Stimulated activated CD4-positive, alpha-beta T cell treated with anti-CD3 and anti-CD28 coated beads, Interleukin-2, amount 100 ng/mL, for 48 hours (primary cell): Measurements from ENCODE around the gene KIAA1328.
"Not testable (repeated sequence)": the region's sequence is repeated elsewhere in the genome, so short reads cannot be mapped to it uniquely, and the experiment has no call there.

Experiments
- DNase-seq, 2 donors: peaks; one replicate each; pipeline ENCODE4 v3.0.0-alpha.2; 2020

KIAA1328 gene

DNA sequence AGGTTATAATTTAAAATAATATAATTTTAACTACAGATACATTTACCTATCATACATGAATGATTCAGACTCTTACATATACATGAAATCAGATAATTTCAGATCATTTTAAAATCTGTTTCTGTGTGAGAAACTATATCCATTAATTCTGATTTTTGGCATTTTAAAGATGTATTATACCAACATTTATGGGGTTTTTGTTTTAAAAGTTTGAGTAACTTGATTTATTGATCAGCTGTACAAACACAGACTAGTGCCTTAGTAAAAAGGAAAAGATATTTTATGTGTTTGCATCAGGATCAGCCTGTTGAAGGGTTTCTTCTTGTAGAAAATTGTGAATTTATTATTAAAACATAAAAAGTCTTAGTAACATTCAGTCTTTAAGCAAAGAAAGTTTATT lies 59.9 kb downstream of the KIAA1328 start:
- DNase-seq = no peak

DNA sequence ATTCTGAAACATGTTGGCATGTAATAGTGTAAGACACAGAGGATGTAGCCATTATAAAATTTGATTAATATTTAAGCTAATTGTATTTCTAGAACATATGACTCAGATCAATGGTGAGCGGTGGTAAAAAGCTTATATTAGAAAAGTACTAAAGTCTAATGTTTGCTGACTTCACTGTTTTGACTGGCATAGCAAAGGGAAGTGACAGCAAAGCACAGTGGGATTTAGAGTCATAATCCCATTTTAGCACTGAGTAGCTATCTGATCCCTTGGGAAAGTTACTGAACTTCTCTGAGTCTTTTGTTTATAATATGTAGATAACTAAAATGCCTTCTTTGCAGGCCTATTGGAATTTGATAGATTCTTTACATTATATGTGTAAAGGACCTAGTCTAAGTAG lies 60.4 kb downstream of the KIAA1328 start:
- DNase-seq = no peak

DNA sequence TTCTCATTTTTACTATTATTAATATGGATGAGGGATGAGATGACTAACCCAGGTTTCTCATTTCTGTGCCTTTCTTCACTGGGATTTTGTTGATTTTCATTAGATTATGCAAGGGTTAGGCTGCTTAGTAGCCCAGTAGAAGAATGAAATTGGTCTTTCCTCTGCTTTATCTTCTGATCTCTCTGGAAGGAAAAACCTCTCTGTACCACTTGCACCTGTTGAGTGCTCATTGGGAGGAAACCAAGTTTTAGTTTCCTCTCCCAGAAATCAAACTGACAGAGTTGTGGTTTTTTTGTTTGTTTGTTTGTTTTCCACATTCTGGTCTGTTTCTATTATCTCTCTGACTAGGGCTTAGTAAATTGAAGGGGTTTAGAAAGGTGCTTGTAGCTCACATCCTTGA lies 60.8 kb downstream of the KIAA1328 start:
- DNase-seq = no peak

DNA sequence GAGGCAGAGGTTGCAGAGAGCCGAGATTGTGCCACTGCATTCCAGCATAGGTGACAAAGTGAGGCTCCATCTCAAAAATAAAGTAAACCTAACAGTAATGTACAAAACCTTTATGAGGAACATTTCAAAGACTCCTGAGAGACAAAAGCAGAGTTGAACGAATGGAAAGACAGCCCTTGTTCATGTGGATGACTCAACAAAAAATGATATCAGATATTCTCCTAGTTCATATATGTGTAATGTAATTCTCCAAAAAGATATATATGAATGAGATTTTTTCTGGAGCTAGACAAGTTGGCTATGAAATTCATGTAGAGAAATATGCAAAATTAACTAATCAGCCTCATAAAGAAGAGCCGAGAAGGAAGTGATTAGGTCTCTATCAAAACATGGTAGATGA lies 61.7 kb downstream of the KIAA1328 start:
- no peak for DNase-seq

DNA sequence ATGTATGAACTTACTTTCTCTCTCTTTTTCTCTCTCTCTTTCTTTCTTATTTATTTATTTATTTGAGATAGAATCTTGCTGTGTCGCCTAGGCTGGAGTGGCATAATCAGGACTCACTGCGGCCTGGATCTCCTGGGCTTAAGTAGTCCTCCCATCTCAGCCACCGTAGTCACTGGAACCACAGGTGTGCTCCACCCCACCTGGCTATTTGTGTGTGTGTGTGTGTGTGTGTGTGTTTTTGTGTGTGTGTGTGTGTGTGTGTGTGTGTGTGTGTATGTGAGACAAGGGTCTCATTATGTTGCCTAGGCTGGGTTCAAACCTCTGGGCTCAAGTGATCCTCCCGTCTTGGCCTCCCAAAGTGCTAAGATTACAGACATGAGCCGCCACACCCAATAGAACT lies 64.3 kb downstream of the KIAA1328 start:
- DNase-seq = no peak

DNA sequence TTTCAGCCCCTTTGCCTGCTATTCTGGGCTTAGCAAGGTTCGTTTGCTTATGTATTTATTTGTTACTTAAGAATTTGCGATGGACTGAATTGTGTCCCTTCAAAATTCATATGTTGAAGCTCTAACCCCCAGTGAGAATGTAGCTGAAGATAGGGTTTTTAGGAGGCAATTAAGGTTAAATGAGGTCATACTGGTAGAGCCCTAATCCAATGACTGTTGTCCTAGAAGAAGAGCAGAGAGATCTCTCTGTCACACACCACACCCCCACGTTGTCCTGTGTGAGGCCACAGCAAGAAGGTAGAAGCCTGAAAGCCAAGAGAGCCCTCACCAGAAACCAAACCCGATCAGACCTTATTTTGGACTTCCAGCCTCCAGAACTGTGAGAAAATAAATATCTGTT lies 66.7 kb downstream of the KIAA1328 start:
- no peak for DNase-seq

DNA sequence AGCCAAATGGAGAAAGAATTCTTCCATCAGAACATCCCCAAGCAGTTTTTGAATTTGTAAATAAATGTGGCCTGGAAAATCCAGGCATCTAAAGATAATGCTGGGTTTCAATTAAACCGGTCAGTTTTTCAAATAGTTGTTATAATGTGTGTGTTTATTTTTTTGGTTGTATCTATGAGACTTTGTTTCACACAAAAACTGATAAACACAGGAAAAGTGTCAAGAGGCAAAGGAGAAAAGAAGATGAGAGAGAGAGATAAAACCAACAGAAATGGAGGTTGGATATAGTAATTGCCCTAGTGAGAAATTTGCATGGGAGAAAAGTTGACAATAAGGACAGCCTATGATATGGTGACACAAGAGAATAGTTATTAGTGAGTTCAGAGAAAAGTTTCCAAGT lies 68.3 kb downstream of the KIAA1328 start:
- DNase-seq = no peak

DNA sequence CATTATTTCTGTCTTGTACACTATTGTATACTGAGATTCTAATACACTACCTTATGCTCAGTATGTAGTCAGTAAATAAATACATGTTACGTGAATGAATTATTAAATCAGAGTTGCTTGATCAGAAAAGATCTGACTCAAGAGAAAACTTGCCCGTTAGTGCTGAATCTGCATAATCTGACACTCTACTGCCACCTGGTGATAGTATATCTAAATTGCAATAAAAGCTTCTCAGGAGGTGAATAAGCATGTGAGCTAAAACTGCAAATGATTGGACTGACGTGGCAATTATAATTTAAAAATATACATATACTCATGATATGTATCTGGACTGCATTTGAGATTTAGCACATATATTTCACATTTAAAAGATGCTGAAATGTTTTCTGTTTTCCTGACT lies 70.4 kb downstream of the KIAA1328 start:
- DNase-seq = no peak

DNA sequence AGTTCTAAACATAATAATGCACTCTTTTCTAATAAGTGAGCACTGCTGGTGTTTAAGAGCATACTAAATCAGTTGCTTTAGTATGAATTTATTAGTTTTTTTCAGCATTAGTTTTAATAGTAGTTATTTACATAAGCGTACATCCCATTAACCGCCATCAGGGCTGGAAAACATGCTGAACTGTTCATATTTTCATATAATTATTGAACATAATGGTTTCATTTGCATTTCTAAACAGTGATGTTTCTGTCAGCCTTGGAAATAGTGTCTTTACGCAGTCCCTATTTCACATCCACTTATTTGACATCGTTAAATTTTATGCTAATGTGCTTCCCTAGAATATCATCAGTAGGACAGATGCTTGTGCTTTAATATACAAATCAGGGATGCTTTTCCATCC lies 71.5 kb downstream of the KIAA1328 start:
- no peak for DNase-seq

DNA sequence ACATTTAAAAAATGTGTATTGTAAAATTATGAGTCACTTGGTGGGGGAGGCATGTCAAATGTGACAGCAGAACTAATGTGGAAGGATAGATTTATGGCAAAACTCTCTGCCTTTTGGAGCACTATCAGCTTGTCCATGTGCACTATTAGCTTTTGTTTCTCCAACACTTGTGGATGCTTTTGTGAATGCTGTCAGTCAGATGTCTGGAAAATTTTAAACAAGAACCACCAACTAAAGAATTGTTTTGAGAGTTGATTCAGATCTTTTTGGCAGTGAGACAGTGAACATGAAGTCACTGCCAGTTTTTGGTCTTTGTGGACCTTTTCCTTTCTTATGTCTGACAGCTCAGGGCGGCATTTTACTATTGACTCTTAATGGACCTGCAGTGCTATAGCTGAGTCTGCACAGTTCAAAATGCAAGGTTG lies 72.4 kb downstream of the KIAA1328 start:
- no peak for DNase-seq

DNA sequence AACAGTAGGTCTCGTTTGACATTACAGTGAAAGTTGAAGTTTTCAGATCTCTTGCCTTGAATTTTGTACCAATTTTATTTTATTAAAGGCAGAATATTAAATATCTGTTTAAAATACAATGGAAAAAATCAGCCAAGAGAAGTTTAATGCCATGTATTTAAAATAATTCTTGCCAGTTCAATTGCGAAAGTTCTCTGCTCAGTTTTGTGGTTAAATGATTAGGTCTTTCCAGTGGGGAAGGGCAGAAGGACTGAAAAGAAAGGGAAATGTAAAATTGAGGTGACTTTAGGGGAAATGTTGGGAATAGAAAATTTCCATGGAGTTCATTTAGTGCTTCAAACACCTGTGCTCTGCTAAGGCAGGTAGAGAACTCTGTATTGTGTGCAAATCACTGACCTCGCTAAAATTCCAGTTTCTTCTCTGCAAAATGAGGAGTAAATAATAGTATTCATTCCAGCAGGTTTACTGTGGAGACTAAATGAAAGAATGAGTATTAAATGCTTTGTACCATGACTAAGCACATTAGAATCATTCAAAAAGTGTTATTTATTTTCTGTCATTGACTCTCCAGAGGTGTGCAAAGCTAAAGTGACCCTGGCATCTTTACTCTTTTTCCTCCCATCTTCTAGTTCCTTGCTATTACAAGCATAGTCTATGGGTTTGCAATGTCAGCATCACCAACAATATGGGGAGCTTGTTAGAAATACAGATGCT lies 74.4 kb downstream of the KIAA1328 start:
- DNase-seq = no peak

DNA sequence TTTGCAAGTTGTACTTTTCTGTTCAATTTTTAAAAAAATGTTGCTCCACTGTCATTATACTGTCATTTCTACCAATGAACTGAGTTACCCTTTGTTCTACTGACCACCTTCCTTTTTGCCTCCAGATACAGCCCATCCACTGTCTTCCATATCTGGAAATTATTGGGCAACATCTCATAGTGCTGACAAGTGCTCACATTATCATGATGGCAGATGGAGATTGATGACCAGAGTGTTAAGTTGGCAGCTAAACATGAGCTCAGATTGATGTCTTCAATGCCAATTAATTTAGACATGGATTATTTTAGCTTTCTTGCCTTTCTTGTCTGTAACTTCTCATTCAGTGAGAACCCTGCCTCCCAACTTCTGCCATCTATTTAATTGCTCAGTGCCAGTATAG lies 76.6 kb downstream of the KIAA1328 start:
- DNase-seq = no peak

DNA sequence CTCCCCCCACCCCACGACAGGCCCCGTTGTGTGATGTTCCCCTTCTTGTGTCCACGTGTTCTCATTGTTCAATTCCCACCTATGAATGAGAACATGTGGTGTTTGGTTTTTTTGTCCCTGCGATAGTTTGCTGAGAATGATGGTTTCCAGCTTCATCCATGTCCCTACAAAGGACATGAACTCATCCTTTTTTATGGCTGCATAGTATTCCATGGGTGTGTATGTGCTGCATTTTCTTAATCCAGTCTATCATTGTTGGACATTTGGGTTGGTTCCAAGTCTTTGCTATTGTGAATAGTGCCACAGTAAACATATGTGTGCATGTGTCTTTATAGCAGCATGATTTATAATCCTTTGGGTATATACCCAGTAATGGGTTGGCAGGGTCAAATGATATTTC lies 80.4 kb downstream of the KIAA1328 start:
- DNase-seq = not testable (repeated sequence)

DNA sequence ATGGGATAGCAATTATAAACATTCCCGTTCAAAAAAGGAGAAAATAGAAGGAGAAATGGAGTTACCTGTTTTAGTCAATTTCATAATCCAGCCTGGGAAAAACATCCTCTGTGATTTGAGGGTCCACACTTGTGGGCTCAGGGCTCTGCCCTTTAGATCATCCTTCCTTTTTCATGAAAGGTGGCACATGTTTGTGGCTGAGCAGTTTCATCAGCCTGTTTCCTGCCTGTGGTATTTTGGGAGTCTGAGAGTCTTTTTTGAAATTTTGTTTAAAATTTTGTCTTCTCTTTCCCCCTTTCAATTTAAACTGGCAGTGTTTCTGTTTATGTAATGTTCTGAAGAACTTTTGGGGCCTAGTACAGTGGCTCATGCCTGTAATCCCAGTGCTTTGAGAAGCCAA lies 84.0 kb downstream of the KIAA1328 start:
- DNase-seq = no peak

DNA sequence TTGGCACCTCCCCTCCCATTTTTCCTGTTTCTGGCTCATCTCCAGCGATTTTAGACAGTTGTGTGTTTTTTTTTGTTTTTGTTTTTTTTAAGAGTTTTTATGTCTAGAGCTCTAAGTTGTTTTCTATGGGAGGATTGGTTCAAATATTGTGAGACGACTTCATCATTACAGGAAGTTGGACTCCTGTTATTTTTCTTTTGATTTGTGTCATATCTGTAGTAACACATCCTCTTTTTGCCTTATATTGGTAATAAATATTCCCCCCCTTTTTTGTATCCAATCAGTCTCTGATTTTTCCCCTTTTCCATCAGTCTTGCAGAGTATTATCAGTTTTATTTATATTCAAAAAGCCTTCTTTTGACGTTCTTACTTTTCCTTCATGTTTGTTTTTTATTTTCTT lies 89.0 kb downstream of the KIAA1328 start:
- no peak for DNase-seq

DNA sequence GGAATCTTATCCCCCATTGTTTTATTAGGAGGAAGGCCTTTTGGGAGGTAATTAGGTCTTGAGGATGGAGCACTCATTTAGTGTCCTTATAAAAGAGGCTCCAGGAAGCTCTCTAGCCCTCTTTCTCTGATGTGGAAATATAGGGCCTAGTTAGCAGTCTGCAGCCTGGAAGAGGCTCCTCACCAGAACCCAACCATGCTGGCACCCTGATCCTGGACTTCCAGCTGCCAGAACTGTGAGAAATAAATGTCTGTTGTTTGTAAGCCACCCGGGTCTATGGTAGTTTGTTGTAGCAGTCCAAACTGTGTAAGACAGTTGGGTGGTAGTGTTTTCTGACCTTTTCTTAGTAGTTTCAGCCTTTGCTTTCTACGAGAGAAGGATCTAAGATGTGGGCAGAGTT lies 100.7 kb downstream of the KIAA1328 start:
- DNase-seq = no peak

DNA sequence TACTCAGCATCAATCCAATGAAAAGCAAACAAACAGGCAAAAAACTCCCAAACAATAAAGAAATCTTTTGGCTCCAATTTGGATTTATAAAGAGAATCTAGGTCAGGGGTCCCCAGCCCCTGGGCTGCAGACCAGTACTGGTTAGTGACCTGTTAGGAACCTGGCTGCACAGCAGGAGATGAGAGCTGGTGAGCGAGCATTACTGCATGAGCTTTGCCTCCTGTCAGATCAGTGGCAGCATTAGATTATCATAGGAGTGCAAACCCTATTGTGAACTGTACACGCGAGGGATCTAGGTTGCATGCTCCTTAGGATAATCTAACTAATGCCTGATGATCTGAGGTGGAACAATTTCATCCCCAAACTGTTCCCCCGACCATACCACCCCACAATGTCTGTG lies 102.2 kb downstream of the KIAA1328 start:
- DNase-seq = no peak

DNA sequence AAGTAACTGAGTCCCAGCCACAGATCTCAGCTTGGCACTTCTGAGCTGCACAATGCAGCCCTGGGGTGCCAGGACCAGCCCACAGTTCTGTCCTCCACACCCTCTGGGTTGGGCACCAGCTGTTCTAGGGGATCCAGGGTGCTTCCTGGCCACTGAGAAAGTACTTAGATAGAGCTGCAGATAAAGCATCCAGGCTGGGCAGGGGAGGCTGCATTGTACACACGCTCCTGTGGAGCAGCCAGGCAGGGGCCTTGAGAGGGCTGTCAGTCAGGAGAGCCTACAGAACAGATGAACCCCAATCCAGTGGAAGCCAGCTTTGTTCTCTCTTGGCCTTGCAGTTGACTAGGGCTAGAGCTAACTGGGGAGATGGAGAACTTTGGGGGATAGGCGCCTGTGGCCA lies 104.6 kb downstream of the KIAA1328 start:
- DNase-seq = no peak

DNA sequence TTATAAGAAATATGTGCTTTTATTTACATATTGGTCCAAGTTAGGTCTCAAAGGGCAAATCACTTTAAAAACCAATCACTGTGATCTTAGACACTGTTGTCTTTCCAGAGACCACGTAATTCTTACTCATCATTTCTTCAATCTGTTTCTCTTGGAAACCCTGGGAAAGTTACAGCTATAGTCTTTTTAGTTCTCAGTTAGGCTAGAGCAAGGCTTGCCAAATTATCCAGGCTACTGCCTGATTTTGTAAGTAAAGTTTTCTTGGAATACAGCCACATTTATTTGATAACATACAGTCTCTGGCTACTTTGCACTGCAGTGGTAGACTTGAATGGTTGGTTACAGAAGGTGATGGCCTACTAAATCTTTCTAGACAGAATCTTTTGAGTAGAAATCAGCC lies 106.0 kb downstream of the KIAA1328 start:
- no peak for DNase-seq

DNA sequence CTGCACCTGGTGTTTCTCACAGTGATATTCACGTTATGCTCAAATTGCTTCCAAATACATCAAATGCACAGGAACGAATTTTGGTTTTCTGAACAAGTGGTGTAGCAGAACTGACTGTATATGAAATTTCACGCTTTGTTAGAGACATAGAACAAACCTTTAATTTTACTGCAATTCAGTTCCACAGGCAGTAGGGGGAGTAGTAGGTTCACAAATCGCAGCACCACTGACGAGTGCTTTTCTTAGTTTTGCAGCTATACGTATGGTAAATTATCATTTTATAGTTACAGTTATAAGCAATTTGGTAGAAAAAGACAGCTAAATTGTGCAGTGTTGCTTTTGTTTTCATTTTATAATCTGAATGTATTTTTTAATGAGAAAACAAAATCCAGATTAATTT lies 113.3 kb downstream of the KIAA1328 start:
- DNase-seq = no peak

DNA sequence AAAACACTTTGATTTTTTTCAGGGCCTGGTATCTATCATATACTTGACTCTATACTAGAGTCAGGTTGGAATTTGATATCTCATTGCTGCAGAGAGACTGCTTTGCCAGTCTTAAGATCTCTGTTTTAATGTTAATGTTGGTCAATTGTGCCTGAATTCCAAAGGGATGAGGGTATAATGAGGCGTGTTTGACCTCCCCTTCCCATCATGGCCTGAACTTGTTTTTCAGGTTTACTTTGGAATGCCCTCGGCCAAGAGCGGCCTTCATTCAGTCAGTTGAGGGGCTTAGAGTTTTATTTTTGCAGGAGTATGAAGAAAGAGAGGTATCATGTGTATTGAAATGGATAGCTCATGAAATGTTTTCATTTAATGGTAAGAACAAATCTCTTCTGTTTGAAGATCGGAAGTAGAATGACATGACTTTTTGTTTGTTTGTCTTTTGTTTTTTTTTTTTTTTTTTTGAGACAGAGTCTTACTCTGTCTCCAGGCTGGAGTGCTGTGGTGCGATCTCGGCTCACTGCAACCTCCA lies 119.0 kb downstream of the KIAA1328 start:
- DNase-seq = no peak

DNA sequence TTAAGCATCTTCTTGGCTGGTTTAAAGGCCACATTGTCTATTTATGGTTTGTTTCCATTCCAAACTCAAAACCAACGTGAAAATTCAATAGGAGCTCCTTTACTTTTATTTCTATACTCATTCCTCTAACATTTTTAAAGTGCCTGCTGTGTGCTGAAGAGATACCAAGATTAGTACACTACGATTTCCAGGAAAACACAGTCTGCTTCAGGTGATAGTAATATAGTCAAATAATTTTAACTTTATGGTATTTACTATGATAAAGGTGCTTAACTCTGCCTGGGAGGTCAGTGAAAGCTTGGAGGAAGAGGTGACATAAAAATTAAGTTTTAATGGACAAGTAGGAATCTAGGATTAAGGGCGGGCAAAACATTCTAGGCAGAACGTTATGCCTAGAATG lies 121.4 kb downstream of the KIAA1328 start:
- DNase-seq = no peak

DNA sequence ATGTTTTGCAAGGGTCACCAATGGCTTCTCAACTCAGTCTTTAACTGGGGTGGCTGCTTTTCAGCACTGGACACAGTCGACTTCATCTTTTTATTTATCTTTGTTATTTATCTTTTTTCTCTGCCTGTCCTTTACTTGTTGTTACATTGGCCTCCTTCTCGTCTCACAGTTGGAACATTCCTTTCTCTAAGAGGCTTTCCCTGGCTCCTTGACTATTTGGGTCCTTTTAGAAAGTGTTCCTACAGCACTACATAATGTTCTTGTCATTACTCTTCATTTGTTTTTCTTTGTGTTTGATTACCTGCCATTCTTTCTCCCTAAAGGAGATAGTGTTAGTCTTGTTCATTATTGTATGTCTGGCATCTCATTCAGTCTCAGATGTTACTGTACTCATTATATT lies 122.0 kb downstream of the KIAA1328 start:
- DNase-seq = no peak

DNA sequence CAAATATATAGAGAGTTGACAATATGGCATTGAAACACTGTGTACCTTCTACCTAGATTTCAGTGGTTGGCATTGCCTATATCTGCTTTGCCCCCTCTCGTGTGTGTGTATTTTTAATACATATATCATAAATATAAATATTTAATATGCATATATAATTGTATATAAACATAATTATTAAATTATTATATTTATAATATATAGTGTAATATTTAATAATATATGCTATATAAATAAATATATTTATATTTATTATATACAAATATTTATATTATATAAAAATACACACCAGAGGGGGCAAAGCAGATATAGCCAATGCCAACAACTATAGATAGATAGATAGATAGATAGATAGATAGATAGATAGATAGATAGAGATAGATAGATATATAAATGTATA lies 124.1 kb downstream of the KIAA1328 start:
- DNase-seq = no peak

DNA sequence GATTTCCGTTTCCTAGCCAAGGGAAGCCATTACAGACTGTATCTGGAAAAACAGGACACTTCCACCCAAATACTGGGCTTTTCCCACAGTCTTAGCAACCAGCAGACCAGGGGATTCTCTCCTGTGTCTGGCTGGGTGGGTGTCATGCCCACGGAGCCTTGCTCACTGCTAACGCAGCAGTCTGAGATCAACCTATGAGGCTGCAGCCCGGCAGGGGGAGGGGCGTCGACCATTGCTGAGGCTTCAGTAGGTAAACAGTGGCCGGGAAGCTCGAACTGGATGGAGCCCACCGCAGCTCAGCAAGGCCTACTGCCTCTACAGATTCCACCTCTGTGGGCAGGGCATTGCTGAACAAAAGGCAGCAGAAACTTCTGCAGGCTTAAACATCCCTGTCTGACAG lies 131.1 kb downstream of the KIAA1328 start:
- DNase-seq = no peak
